Neuronal stem cell (in vitro differentiated cells): ENCODE results near the gene CRABP2.

ENCODE experiments used
- DNase-seq: peaks from one replicate; pipeline ENCODE4 v3.0.0-alpha.2; 2013; ENCODE audit warnings: low spot score
- H2AFZ ChIP-seq: one replicate; pipeline ENCODE4 v1.6.1; 2013; ENCODE audit warnings: mild to moderate bottlenecking, low read length, inconsistent platforms
- H2AK5ac ChIP-seq: 2 replicates; pipeline ENCODE4 v1.6.1; 2013; ENCODE audit warnings: low read depth, mild to moderate bottlenecking, inconsistent platforms, low read length, moderate library complexity, mixed read lengths
- H2BK120ac ChIP-seq: 2 replicates; pipeline ENCODE4 v1.6.1; 2013; ENCODE audit warnings: low read depth, mild to moderate bottlenecking, inconsistent platforms, low read length, moderate library complexity, mixed read lengths
- H2BK12ac ChIP-seq: one replicate; pipeline ENCODE4 v1.6.1; 2013; ENCODE audit warnings: low read length, inconsistent platforms
- H2BK15ac ChIP-seq: 2 replicates; pipeline ENCODE4 v1.6.1; 2013; ENCODE audit warnings: mild to moderate bottlenecking, low read length, inconsistent platforms, mixed read lengths
- H2BK5ac ChIP-seq: one replicate; pipeline ENCODE4 v1.6.1; 2013; ENCODE audit warnings: inconsistent platforms, mild to moderate bottlenecking, low read length, moderate library complexity
- H3K14ac ChIP-seq: one replicate; pipeline ENCODE4 v1.6.1; 2013; ENCODE audit warnings: low read length, inconsistent platforms
- H3K18ac ChIP-seq: 2 replicates; pipeline ENCODE4 v1.6.1; 2013; ENCODE audit warnings: low read length, inconsistent platforms
- H3K23ac ChIP-seq: 2 replicates; pipeline ENCODE4 v1.6.1; 2013; ENCODE audit warnings: low read depth, mild to moderate bottlenecking, mixed read lengths, low read length, inconsistent platforms; ENCODE audit not compliant: poor library complexity
- H3K27ac ChIP-seq: replicated peaks from 3 replicates; pipeline ENCODE4 v1.5.1; 2013; ENCODE audit warnings: low read length, inconsistent platforms
- H3K27me3 ChIP-seq, 3 experiments: 2 replicates each; pipeline ENCODE4 v1.6.1; 2013; ENCODE audit warnings: low read length in 3 of 3, mild to moderate bottlenecking in 2 of 3, inconsistent platforms in 1 of 3, low read depth in 1 of 3, mixed read lengths in 1 of 3, moderate library complexity in 1 of 3; ENCODE audit not compliant: control insufficient read depth in 3 of 3, insufficient read depth in 3 of 3
- H3K36me3 ChIP-seq, 2 donors: replicated peaks in 1 of 2; 2 replicates each; pipeline ENCODE4 v1.6.1; 2013; ENCODE audit warnings: low read length in 2 of 2; ENCODE audit not compliant: control insufficient read depth in 2 of 2, insufficient read depth in 2 of 2
- H3K4ac ChIP-seq: 2 replicates; pipeline ENCODE4 v1.6.1; 2013; ENCODE audit warnings: inconsistent platforms, mild to moderate bottlenecking, low read length, moderate library complexity
- H3K4me1 ChIP-seq, 2 donors: 1 replicate in 1 of 2; 2 replicates in 1 of 2; pipeline ENCODE4 v1.6.1; 2013; ENCODE audit warnings: low read length in 2 of 2, low read depth in 1 of 2; ENCODE audit not compliant: control insufficient read depth in 2 of 2, insufficient read depth in 1 of 2
- H3K4me2 ChIP-seq: one replicate; pipeline ENCODE4 v1.6.1; 2013; ENCODE audit warnings: mild to moderate bottlenecking, low read length, inconsistent platforms; ENCODE audit not compliant: insufficient read depth, poor library complexity, severe bottlenecking
- H3K4me3 ChIP-seq, 2 donors: 2 replicates each; pipeline ENCODE4 v1.5.1; 2013; ENCODE audit warnings: low read length in 2 of 2, mild to moderate bottlenecking in 2 of 2, inconsistent platforms in 1 of 2, moderate library complexity in 1 of 2
- H3K79me1 ChIP-seq: one replicate; pipeline ENCODE4 v1.6.1; 2013; ENCODE audit warnings: low read depth, mild to moderate bottlenecking, inconsistent platforms, low read length, moderate library complexity
- H3K9ac ChIP-seq: one replicate; pipeline ENCODE4 v1.6.1; 2013; ENCODE audit warnings: mild to moderate bottlenecking, low read depth, low read length, inconsistent platforms; ENCODE audit not compliant: poor library complexity
- H3K9me3 ChIP-seq, 2 donors: replicated peaks in 1 of 2; 2 replicates each; pipeline versions ENCODE3 to v1.6.1; 2013; ENCODE audit warnings: low read length in 2 of 2, mild to moderate bottlenecking in 2 of 2, inconsistent platforms in 1 of 2, low read depth in 1 of 2, mixed read lengths in 1 of 2, moderate library complexity in 1 of 2; ENCODE audit not compliant: control insufficient read depth in 2 of 2, insufficient read depth in 1 of 2
- H4K8ac ChIP-seq: one replicate; pipeline ENCODE4 v1.6.1; 2013; ENCODE audit warnings: low read depth, mild to moderate bottlenecking, inconsistent platforms, low read length, moderate library complexity
- H4K91ac ChIP-seq: one replicate; pipeline ENCODE4 v1.6.1; 2013; ENCODE audit warnings: low read length, low read depth, mild to moderate bottlenecking, inconsistent platforms; ENCODE audit not compliant: poor library complexity
- WGBS, 2 donors: extraction: QIAGEN DNeasy Blood & Tissue Kit; methylation state at CpG; one replicate each; pipeline ENCODE4 v1.1.7; 2013; ENCODE audit warnings: missing lambda C conversion rate in 2 of 2, mixed read lengths in 1 of 2; ENCODE audit not compliant: insufficient read length in 2 of 2, insufficient replicate concordance in 1 of 2; ENCODE audit errors: extremely low coverage in 2 of 2; 5-methylcytosine and 5-hydroxymethylcytosine counted together

Gene CRABP2

DNA sequence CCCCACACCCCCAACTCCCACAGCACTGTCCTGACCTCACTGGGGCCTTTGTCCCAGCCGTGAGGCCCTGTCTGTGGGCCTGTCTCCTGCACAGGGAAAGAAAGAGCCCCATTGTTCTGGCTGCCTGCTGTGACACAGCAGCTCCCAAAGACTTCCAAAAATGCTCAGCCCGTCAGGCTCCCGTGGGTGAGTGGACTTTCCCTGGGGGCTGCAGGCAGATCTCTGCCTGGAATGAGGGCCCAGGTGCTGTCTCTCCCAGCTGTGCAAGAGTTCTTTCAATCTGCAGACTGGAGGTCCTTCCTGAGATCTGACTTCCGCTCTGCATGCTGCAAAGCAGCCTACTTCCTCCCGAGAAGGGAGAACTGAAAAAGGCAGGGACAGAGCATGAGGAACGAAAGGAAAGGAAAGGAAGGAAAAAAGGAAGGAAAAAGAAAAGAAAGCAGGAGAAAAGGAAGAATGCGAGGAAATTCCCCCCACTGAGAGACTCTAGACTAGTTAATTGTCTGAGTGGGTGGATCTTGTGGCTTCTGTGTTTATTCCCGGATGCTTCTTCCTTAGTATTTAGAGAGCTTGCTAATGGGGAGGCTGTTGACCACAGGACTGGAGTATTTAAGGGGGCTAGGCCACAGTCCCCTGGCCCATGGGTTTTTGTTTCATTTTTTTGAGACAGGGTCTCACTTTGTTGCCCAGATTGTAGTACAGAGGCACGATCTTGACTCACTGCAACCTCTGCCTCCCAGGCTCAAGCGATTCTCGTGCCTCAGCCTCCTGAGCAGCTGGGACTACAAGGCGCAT lies 43.2 kb downstream of the CRABP2 start:
- H2BK120ac ChIP-seq = peak overlapping the region; percentile 95
- peak overlapping the region; percentile 73 for H3K18ac ChIP-seq
- no peaks in the 10 kb centered on the region for H3K9me3 ChIP-seq
- H2AFZ ChIP-seq = peak overlapping the region; percentile 2
- no peaks in the 10 kb centered on the region for H3K36me3 ChIP-seq
- peaks cover 4% of the 10 kb centered on the region for H3K79me1 ChIP-seq
- H2BK15ac ChIP-seq = peak overlapping the region; percentile 62
- no peak overlapping the region for H3K4me2 ChIP-seq
- no peak overlapping the region for H3K9ac ChIP-seq
- H3K4me3 ChIP-seq = peak overlapping the region in 1 of 2 donors; percentile 50
- H2BK12ac ChIP-seq = no peak overlapping the region
- H3K27me3 ChIP-seq = peaks cover 0 to 14% (median 0%) of the 10 kb centered on the region in 3 experiments
- no peak overlapping the region for H4K91ac ChIP-seq
- no CpG with 5 or more reads among the region's 12 CpGs for WGBS, 2 donors
- H2AK5ac ChIP-seq = peak overlapping the region; percentile 84
- no peak for DNase-seq
- peak overlapping the region; percentile 89 for H2BK5ac ChIP-seq
- no peak overlapping the region for H4K8ac ChIP-seq
- no peak overlapping the region for H3K14ac ChIP-seq
- H3K27ac ChIP-seq = peak overlapping the region; percentile 70
- H3K4me1 ChIP-seq = peaks cover 59 to 70% of the 10 kb centered on the region in 2 donors
- H3K23ac ChIP-seq = no peak overlapping the region
- peak overlapping the region; percentile 58 for H3K4ac ChIP-seq

DNA sequence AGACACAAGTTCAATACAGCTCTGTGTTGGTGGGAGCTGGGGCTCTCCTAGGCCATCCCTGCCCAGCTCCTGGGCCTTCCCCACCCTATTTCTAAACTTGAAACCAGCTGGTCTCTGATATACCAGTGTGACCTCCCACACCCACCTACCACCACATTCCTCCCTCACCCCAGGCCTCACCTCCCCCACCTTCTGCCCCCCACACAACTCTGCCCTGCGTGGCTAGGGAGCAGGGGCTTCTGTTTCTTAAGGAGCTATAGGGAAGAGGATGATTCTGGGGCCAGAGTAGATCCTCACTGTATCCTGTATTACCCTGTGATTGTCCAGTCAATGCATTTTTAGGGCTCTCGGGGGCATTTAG lies 44.7 kb downstream of the CRABP2 start:
- Histone ChIP-seq H3K14ac (no peak overlapping the region), H3K4ac (no peak overlapping the region), H3K4me3 (peak overlapping the region in 1 of 2 donors; percentile 50), H3K9me3 (no peaks in the 10 kb centered on the region), H3K4me1 (peaks cover 63 to 73% of the 10 kb centered on the region in 2 donors), H4K91ac (no peak overlapping the region), H2BK15ac (peak overlapping the region; percentile 4), H3K27me3 (peaks cover 5 to 29% (median 10%) of the 10 kb centered on the region in 3 experiments), H3K9ac (peak overlapping the region; percentile 71), H3K79me1 (peaks cover 4% of the 10 kb centered on the region), H2BK120ac (peak overlapping the region; percentile 95), H2BK12ac (no peak overlapping the region), H3K4me2 (no peak overlapping the region), H3K36me3 (no peaks in the 10 kb centered on the region), H3K23ac (no peak overlapping the region), H3K18ac (peak overlapping the region; percentile 84), H2AFZ (no peak overlapping the region), H2AK5ac (peak overlapping the region; percentile 5), H3K27ac (peak overlapping the region; percentile 70), H4K8ac (no peak overlapping the region), H2BK5ac (no peak overlapping the region)
- no CpG with 5 or more reads among the region's 2 CpGs for WGBS, 2 donors
- DNase-seq = no peak

DNA sequence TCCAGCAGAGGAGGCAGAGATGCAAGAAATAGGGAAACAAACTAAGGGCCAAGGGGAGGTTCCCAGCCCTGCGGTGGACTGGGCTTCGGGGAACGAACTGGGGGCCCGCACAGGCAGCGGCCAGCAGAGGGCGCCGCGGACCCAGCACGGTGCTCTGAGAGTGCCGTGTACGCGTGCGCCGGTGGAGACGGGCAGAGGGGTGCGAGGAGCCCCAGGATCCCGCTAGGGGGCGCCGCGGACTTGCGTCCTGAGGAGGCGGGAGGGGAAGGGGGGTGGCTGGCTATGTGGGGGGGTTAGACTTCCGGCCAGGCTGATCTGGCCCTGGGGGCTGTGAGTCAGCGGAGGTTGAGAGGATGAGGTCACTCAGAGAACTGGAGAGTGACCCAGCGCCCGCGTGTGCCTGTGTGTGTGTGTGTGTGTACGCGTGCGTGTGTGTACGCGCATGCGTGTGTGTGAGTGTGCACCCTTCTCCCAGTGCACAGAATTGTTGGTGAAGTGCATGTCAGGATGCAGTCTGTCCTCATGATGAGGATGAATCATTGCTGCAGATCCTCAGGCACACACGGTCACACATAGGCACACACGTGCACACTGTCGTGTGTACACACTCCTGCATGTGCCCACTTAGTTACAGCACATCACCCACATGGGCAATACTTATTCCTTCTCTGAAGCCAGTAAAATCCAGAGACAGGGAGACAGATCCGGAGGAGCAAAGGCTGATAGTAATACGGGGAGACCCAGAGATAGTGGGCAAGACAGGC lies 45.2 kb downstream of the CRABP2 start:
- H3K4me1 ChIP-seq = peaks cover 58 to 67% of the 10 kb centered on the region in 2 donors
- peaks cover 5 to 35% (median 16%) of the 10 kb centered on the region in 3 experiments for H3K27me3 ChIP-seq
- no peak overlapping the region for H2AFZ ChIP-seq
- H2BK5ac ChIP-seq = no peak overlapping the region
- peak overlapping the region; percentile 76 for H3K23ac ChIP-seq
- WGBS, 2 donors = no CpG with 5 or more reads among the region's 38 CpGs
- H4K8ac ChIP-seq = peak overlapping the region; percentile 68
- no peak overlapping the region for H3K4me2 ChIP-seq
- H3K18ac ChIP-seq = peak overlapping the region; percentile 84
- peak overlapping the region; percentile 97 for H2AK5ac ChIP-seq
- H3K4me3 ChIP-seq = peak overlapping the region; percentile 16 to 50
- peak overlapping the region; percentile 93 for H2BK15ac ChIP-seq
- peak overlapping the region; percentile 95 for H2BK120ac ChIP-seq
- H3K36me3 ChIP-seq = peaks cover 0 to under 1% of the 10 kb centered on the region in 2 donors
- H3K27ac ChIP-seq = peak overlapping the region; percentile 70
- H2BK12ac ChIP-seq = peak overlapping the region; percentile 76
- peak; percentile 97 for DNase-seq
- H4K91ac ChIP-seq = peak overlapping the region; percentile 81
- H3K4ac ChIP-seq = peak overlapping the region; percentile 76
- H3K14ac ChIP-seq = peak overlapping the region; percentile 75
- peaks cover 4% of the 10 kb centered on the region for H3K79me1 ChIP-seq
- peak overlapping the region; percentile 82 for H3K9ac ChIP-seq
- H3K9me3 ChIP-seq = no peaks in the 10 kb centered on the region

DNA sequence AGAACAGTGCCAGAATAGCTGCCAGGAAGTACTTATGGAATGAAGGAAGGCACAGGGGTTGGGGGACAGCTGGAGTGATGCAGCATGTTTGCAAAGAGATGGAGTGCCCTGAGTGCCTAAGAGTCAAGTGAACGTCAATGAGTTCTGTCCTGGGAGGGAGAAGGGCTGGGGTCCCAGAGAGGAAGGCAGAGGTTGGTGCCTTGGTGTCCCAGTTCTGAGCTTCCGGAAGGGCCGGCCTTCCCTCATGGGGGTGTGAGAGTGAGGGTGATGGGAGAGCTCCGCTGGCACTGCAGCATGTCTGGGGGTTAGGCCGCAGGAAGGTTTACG lies 45.8 kb downstream of the CRABP2 start:
- no peak overlapping the region for H3K4me3 ChIP-seq
- H2BK120ac ChIP-seq = no peak overlapping the region
- no peak overlapping the region for H3K4me2 ChIP-seq
- H3K4me1 ChIP-seq = peaks cover 55 to 63% of the 10 kb centered on the region in 2 donors
- H3K4ac ChIP-seq = no peak overlapping the region
- peak overlapping the region; percentile 76 for H2BK12ac ChIP-seq
- peaks cover 4% of the 10 kb centered on the region for H3K79me1 ChIP-seq
- H3K23ac ChIP-seq = peak overlapping the region; percentile 76
- no CpG with 5 or more reads among the region's 6 CpGs for WGBS, 2 donors
- peaks cover 5 to 39% (median 21%) of the 10 kb centered on the region in 3 experiments for H3K27me3 ChIP-seq
- peak overlapping the region; percentile 97 for H2AK5ac ChIP-seq
- H3K9ac ChIP-seq = peak overlapping the region; percentile 82
- no peaks in the 10 kb centered on the region for H3K9me3 ChIP-seq
- no peak overlapping the region for H2AFZ ChIP-seq
- H2BK15ac ChIP-seq = peak overlapping the region; percentile 93
- no peak overlapping the region for H4K8ac ChIP-seq
- H3K14ac ChIP-seq = peak overlapping the region; percentile 75
- peak overlapping the region; percentile 24 for H3K18ac ChIP-seq
- no peak overlapping the region for H3K27ac ChIP-seq
- no peak overlapping the region for H2BK5ac ChIP-seq
- no peak for DNase-seq
- peaks cover 0 to 2% of the 10 kb centered on the region in 2 donors for H3K36me3 ChIP-seq
- H4K91ac ChIP-seq = no peak overlapping the region
